Neural progenitor cell (in vitro differentiated cells): ENCODE results near the gene KAZN. TPM values are rescaled to one million over a fixed set of nuclear protein-coding genes. Genes with fewer than 3 reads are reported as not detected.

Experiments
- DNase-seq: peaks from one replicate; pipeline ENCODE4 v3.0.0-alpha.2; 2016; ENCODE audit warnings: low spot score
- H2AFZ ChIP-seq: fragments of 200-600 bp; sonication (generic); replicated peaks from 2 replicates; pipeline ENCODE4 v1.6.1; 2016; ENCODE audit warnings: antibody characterized with exemption
- H3F3A ChIP-seq: fragments of 200-600 bp; sonication (generic); 2 replicates; pipeline ENCODE4 v1.6.1; 2016; ENCODE audit warnings: antibody characterized with exemption, low read depth
- H3K27ac ChIP-seq: fragments of 200-600 bp; sonication (generic); 2 replicates; pipeline ENCODE4 v1.5.1; 2016; ENCODE audit warnings: mild to moderate bottlenecking
- H3K27me3 ChIP-seq: fragments of 200-600 bp; sonication (generic); 2 replicates; pipeline ENCODE4 v1.6.1; 2016; ENCODE audit warnings: mild to moderate bottlenecking, moderate library complexity
- H3K36me3 ChIP-seq: fragments of 200-600 bp; sonication (generic); 2 replicates; pipeline ENCODE4 v1.5.1; 2016
- H3K4me1 ChIP-seq: fragments of 200-600 bp; sonication (generic); 2 replicates; pipeline ENCODE4 v1.6.1; 2016; ENCODE audit warnings: mixed run types
- H3K4me2 ChIP-seq: fragments of 200-600 bp; sonication (generic); 2 replicates; pipeline ENCODE4 v1.6.1; 2016
- H3K4me3 ChIP-seq: fragments of 200-600 bp; sonication (generic); 2 replicates; pipeline ENCODE4 v1.5.1; 2016
- H3K79me2 ChIP-seq: fragments of 200-600 bp; sonication (generic); 2 replicates; pipeline ENCODE4 v1.6.1; 2016; ENCODE audit warnings: low read depth
- H3K9ac ChIP-seq: fragments of 200-600 bp; sonication (generic); 2 replicates; pipeline ENCODE4 v1.6.1; 2016
- H3K9me3 ChIP-seq: fragments of 200-600 bp; sonication (generic); 2 replicates; pipeline ENCODE4 v1.5.1; 2016; ENCODE audit warnings: low read depth
- H4K20me1 ChIP-seq: fragments of 200-600 bp; sonication (generic); 2 replicates; pipeline ENCODE4 v1.6.1; 2016; ENCODE audit warnings: low read depth
- H3K27ac Mint-ChIP-seq: 3 replicates; pipeline ENCODE4 v1.8.0; 2021; ENCODE audit warnings: mixed read lengths
- H3K27me3 Mint-ChIP-seq: 2 replicates; pipeline ENCODE4 v1.8.0; 2022; ENCODE audit warnings: low read depth, mild to moderate bottlenecking, inconsistent platforms, moderate library complexity, mixed read lengths; ENCODE audit not compliant: insufficient read depth
- H3K36me3 Mint-ChIP-seq: 3 replicates; pipeline ENCODE4 v1.8.0; 2021; ENCODE audit warnings: mixed read lengths
- H3K4me1 Mint-ChIP-seq: 3 replicates; pipeline ENCODE4 v1.8.0; 2021; ENCODE audit warnings: mixed read lengths
- H3K4me3 Mint-ChIP-seq: 3 replicates; pipeline ENCODE4 v1.8.0; 2021; ENCODE audit warnings: mild to moderate bottlenecking, moderate library complexity, mixed read lengths
- H3K9me3 Mint-ChIP-seq: 3 replicates; pipeline ENCODE4 v1.8.0; 2020; ENCODE audit warnings: mixed read lengths
- EZH2 ChIP-seq: fragments of 200-600 bp; sonication (generic); IDR thresholded peaks from 2 replicates; pipeline ENCODE4 v1.6.1; 2017; ENCODE audit warnings: antibody characterized with exemption, mild to moderate bottlenecking, moderate library complexity
- EZH2phosphoT487 ChIP-seq: fragments of 200-600 bp; sonication (generic); IDR thresholded peaks from 2 replicates; pipeline ENCODE4 v1.6.1; 2017; ENCODE audit warnings: antibody characterized with exemption
- total RNA-seq: library from RNA; depleted of rRNA; stranded (reverse); fragments of >200 nt; gene quantifications from 2 replicates; pipeline ENCODE4 v1.2.3, GENCODE V29; 2015; ENCODE audit warnings: low replicate concordance
- TF ChIP-seq, protein P1 (sequence below): fragments of 200-600 bp; sonication (generic); IDR thresholded peaks from 2 replicates; pipeline ENCODE4 v1.5.1; 2017; ENCODE audit warnings: antibody characterized with exemption, mild to moderate bottlenecking

Gene KAZN
- total RNA-seq, 1 donor from 2014 or later: 6.1 TPM

DNA sequence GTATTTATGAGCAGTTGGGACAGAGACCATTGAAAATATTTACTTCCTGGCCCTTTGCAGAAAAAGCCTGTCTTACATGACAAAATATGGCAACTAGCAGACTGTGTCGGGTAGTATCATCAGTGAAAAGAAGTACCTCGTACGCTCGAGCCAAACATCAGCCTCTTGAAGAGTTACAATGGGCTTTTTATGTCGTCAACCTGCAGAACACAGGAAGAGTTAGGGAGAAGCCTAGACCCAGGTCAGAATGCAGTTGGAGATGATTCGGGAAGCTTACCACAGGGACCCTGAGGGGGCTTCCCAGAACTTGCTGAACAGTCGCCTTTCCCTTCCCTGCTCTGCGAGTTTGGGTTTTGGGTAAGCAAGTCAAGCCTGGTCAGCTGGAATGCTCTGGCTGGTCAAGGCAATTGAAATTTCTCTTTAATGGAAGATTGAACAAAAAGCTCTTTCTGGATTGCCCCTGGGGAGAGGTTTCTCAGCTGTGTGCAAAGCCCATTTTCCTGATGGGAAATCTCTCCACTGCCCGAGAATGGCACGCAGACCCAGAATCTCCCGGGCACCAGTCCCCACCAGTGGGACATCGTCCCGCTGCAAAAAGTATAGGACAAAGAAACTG is 291.4 kb downstream of the KAZN start:
- H3F3A ChIP-seq: peaks cover 14% of the 10 kb centered on the region
- no peak overlapping the region for H3K4me2 ChIP-seq
- Mint-ChIP-seq H3K27me3 (peaks cover 6% of the 10 kb centered on the region), H3K9me3 (no peaks in the 10 kb centered on the region), H3K4me3 (no peak overlapping the region), H3K27ac (peak overlapping the region; percentile 96), H3K36me3 (no peaks in the 10 kb centered on the region), H3K4me1 (peaks cover 62% of the 10 kb centered on the region)
- H3K79me2 ChIP-seq: no peaks in the 10 kb centered on the region
- no peak overlapping the region for H3K4me3 ChIP-seq
- no peaks in the 10 kb centered on the region for H3K27me3 ChIP-seq
- no peaks in the 10 kb centered on the region for H3K9me3 ChIP-seq
- TF ChIP-seq EZH2 (no peak), EZH2phosphoT487 (no peak)
- TF ChIP-seq, protein P1, sequence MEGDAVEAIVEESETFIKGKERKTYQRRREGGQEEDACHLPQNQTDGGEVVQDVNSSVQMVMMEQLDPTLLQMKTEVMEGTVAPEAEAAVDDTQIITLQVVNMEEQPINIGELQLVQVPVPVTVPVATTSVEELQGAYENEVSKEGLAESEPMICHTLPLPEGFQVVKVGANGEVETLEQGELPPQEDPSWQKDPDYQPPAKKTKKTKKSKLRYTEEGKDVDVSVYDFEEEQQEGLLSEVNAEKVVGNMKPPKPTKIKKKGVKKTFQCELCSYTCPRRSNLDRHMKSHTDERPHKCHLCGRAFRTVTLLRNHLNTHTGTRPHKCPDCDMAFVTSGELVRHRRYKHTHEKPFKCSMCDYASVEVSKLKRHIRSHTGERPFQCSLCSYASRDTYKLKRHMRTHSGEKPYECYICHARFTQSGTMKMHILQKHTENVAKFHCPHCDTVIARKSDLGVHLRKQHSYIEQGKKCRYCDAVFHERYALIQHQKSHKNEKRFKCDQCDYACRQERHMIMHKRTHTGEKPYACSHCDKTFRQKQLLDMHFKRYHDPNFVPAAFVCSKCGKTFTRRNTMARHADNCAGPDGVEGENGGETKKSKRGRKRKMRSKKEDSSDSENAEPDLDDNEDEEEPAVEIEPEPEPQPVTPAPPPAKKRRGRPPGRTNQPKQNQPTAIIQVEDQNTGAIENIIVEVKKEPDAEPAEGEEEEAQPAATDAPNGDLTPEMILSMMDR: no peak
- H3K27ac ChIP-seq: no peak overlapping the region
- no peak for DNase-seq
- H3K36me3 ChIP-seq: no peaks in the 10 kb centered on the region
- H4K20me1 ChIP-seq: peaks cover 10% of the 10 kb centered on the region
- H3K9ac ChIP-seq: no peak overlapping the region
- H2AFZ ChIP-seq: no peak overlapping the region
- H3K4me1 ChIP-seq: peaks cover 29% of the 10 kb centered on the region

DNA sequence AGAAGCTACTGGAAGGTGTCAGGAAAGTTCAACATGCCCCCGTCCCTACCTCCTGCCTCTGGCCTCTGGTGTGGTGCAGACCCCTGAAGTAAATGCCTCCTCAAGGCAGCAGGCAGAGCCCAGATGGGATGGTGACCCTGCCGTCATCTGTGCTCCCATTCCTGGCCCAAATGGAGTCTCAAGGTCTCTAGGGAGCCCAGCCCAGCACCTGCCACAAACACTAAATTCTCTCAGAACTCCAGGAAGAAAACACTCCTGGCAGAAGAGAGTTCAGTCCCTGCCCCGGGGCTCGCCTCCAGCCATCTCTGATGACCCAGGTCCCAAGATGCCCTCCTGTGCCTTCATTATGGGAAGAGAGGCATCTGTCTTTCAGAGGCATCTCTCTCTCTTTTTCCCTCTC is 293.5 kb downstream of the KAZN start:
- DNase-seq: no peak
- H3K4me1 Mint-ChIP-seq: peaks cover 72% of the 10 kb centered on the region
- no peaks in the 10 kb centered on the region for H3K9me3 ChIP-seq

DNA sequence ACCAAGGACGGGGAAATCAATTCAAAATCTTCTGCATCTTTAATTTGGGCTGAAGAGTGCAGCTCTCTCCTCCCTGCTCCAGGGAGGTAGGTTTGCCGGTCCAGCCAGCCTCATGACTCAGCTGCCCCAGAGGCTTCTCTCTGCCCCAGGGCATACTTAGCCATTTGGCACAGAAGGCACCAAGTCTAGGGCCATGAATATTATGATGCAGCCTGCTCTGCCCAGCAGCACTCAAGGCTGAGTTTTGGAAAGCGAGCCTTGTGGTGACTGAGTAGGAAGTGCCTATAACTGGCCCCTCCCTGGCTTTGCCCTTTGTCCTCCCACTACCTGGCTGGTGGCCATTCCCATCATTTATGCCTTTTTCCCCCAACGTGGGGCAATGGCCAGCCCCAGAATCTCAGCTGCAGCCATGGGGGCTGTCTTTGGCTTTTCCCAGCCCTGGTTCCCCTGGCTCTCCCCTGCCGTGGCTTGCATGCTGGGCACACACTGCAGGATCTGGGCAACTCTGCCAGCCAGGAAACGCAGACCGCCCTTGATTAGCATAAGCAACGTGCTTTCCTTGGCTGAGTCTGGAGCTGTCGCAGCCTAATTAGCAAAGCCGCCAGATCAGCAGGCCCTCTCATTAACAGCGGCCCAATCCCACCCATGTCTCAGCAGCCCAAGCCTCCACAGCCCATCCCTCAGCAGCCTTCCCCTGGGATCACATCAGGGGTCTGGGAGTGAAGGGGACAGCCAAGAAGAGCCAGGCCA is 296.5 kb downstream of the KAZN start:
- no peak overlapping the region for H3K4me3 ChIP-seq
- H2AFZ ChIP-seq: no peak overlapping the region
- H3K9me3 ChIP-seq: no peaks in the 10 kb centered on the region
- H3K9ac ChIP-seq: no peak overlapping the region
- peaks cover 53% of the 10 kb centered on the region for H3K4me1 Mint-ChIP-seq
- H3K4me3 Mint-ChIP-seq: no peak overlapping the region
- H3K79me2 ChIP-seq: no peaks in the 10 kb centered on the region
- no peak for TF ChIP-seq EZH2
- TF ChIP-seq, protein P1: no peak
- no peak for TF ChIP-seq EZH2phosphoT487
- peaks cover 16% of the 10 kb centered on the region for H3K4me1 ChIP-seq
- no peaks in the 10 kb centered on the region for H3K36me3 Mint-ChIP-seq
- no peaks in the 10 kb centered on the region for H3K36me3 ChIP-seq
- H3K27me3 ChIP-seq: no peaks in the 10 kb centered on the region
- H3K27ac Mint-ChIP-seq: no peak overlapping the region
- peak overlapping the region; percentile 11 for H3K4me2 ChIP-seq
- H4K20me1 ChIP-seq: peaks cover 4% of the 10 kb centered on the region
- H3K27ac ChIP-seq: no peak overlapping the region
- peak; percentile 37 for DNase-seq
- peaks cover 5% of the 10 kb centered on the region for H3K27me3 Mint-ChIP-seq
- H3K9me3 Mint-ChIP-seq: no peaks in the 10 kb centered on the region
- no peaks in the 10 kb centered on the region for H3F3A ChIP-seq

More for the DNA sequence above, 293.5 kb downstream of the KAZN start:
- peak overlapping the region; percentile 84 for H3K27ac Mint-ChIP-seq
- H3K27me3 Mint-ChIP-seq: peaks cover 3% of the 10 kb centered on the region
- no peaks in the 10 kb centered on the region for H3K9me3 Mint-ChIP-seq
- TF ChIP-seq EZH2phosphoT487: no peak
- TF ChIP-seq EZH2: no peak
- TF ChIP-seq, protein P1: no peak
- no peaks in the 10 kb centered on the region for H3K36me3 Mint-ChIP-seq
- Histone ChIP-seq H4K20me1 (peaks cover 10% of the 10 kb centered on the region), H3K79me2 (no peaks in the 10 kb centered on the region), H3K9ac (no peak overlapping the region), H3K27me3 (no peaks in the 10 kb centered on the region), H3F3A (peaks cover 14% of the 10 kb centered on the region), H2AFZ (no peak overlapping the region), H3K4me1 (peaks cover 35% of the 10 kb centered on the region), H3K4me2 (no peak overlapping the region), H3K27ac (no peak overlapping the region), H3K36me3 (no peaks in the 10 kb centered on the region), H3K4me3 (no peak overlapping the region)
- H3K4me3 Mint-ChIP-seq: no peak overlapping the region
